RWPE2 (cell line): ENCODE measurements around the gene GPR150.
"Not testable (repeated sequence)": the region's sequence is repeated elsewhere in the genome, so short reads cannot be mapped to it uniquely, and the experiment has no call there.

Experiments used
- ATAC-seq: fragments of 200-7000 bp; cut with Tn5 transposase; 3 replicates; pipeline ENCODE4 v1.9.1; 2021; ENCODE audit warnings: low read depth
- DNase-seq: peaks from one replicate; pipeline ENCODE4 v3.0.0-alpha.2; 2020; ENCODE audit warnings: low spot score
- H3K27ac ChIP-seq: fragments of 450-650 bp; 2 replicates; pipeline ENCODE4 v1.5.1; 2017; ENCODE audit warnings: mild to moderate bottlenecking; ENCODE audit not compliant: poor library complexity, severe bottlenecking
- H3K27me3 ChIP-seq: fragments of 250-450 bp; sonication (Bioruptor Pico); 2 replicates; pipeline ENCODE4 v1.5.1; 2021; ENCODE audit warnings: mild to moderate bottlenecking, moderate library complexity; ENCODE audit not compliant: insufficient read depth, poor library complexity, severe bottlenecking
- H3K36me3 ChIP-seq: fragments of 250-450 bp; sonication (Bioruptor Pico); 2 replicates; pipeline ENCODE4 v1.5.1; 2020; ENCODE audit warnings: low read depth, mild to moderate bottlenecking, moderate library complexity
- H3K4me1 ChIP-seq: fragments of 250-450 bp; sonication (Bioruptor Pico); 2 replicates; pipeline ENCODE4 v1.5.1; 2021; ENCODE audit warnings: mild to moderate bottlenecking, moderate library complexity; ENCODE audit not compliant: insufficient read depth, poor library complexity, severe bottlenecking
- H3K4me3 ChIP-seq: fragments of 250-450 bp; sonication (Bioruptor Pico); 2 replicates; pipeline ENCODE4 v1.5.1; 2021; ENCODE audit warnings: mild to moderate bottlenecking, moderate library complexity; ENCODE audit not compliant: severe bottlenecking
- H3K9me3 ChIP-seq: fragments of 250-450 bp; sonication (Bioruptor Pico); 2 replicates; pipeline ENCODE4 v1.5.1; 2021; ENCODE audit warnings: mild to moderate bottlenecking, moderate library complexity; ENCODE audit not compliant: severe bottlenecking
- TF ChIP-seq, protein P1 (sequence below): fragments of 450-650 bp; IDR thresholded peaks from one replicate; pipeline ENCODE4 v1.5.1; 2017; ENCODE audit warnings: mild to moderate bottlenecking, moderate library complexity; ENCODE audit not compliant: poor library complexity, severe bottlenecking

Gene GPR150

DNA sequence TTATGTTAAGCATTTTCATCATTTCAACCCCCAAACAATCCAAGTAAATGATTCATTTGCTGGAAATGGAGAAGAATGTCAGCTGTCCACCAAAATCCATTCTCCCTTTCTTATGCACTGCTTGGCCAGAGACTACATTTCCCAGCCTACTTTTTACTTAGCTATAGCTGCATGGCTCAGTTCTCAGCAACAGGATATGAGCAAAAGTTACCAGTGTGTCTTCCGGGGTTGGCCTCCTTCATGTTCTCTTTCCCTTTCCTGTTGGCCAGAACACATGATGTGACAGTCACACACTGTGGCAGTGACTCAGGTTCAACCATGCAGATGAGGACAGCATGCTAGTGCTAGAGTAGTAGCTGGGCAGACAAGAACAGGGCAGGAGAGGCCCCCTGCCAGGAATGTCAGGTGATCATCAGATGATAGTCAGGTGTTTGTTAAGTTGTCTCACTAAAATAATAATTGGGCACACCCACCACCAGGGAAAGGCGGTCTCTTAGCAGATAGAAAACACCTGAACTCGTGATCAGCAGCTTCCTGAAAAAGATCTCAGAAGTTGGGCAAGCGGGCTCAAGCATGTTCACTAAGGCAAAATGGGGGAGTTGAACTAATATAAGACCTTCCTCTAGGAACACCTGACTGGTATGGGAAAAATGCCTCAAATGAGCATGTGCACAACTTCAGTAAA, 12.2 kb downstream of the GPR150 start:
- Histone ChIP-seq H3K4me3 (no peak overlapping the region), H3K9me3 (no peaks in the 10 kb centered on the region), H3K4me1 (peaks cover 10% of the 10 kb centered on the region), H3K36me3 (no peaks in the 10 kb centered on the region), H3K27ac (peak overlapping the region; percentile 3), H3K27me3 (no peaks in the 10 kb centered on the region)
- ATAC-seq, result peak; percentile 68
- no peak for DNase-seq
- TF ChIP-seq, protein P1, sequence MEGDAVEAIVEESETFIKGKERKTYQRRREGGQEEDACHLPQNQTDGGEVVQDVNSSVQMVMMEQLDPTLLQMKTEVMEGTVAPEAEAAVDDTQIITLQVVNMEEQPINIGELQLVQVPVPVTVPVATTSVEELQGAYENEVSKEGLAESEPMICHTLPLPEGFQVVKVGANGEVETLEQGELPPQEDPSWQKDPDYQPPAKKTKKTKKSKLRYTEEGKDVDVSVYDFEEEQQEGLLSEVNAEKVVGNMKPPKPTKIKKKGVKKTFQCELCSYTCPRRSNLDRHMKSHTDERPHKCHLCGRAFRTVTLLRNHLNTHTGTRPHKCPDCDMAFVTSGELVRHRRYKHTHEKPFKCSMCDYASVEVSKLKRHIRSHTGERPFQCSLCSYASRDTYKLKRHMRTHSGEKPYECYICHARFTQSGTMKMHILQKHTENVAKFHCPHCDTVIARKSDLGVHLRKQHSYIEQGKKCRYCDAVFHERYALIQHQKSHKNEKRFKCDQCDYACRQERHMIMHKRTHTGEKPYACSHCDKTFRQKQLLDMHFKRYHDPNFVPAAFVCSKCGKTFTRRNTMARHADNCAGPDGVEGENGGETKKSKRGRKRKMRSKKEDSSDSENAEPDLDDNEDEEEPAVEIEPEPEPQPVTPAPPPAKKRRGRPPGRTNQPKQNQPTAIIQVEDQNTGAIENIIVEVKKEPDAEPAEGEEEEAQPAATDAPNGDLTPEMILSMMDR, result no peak

DNA sequence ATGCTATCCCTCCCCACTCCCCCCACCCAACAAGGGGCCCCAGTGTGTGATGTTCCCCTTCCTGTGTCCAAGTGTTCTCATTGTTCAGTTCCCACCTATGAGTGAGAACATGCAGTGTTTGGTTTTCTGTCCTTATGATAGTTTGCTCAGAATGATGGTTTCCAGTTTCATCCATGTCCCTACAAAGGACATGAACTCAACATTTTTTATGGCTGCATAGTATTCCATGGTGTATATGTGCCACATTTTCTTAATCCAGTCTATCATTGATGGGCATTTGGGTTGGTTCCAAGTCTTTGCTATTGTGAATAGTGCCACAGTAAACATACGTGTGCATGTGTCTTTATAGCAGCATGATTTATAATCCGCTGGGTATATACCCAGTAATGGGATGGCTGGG, 13.1 kb downstream of the GPR150 start:
- not testable (repeated sequence) for H3K4me3 ChIP-seq, DNase-seq, ATAC-seq, H3K27ac ChIP-seq, H3K27me3 ChIP-seq, H3K36me3 ChIP-seq, H3K4me1 ChIP-seq, H3K9me3 ChIP-seq

GRCh38 chr5:95633671-95634070, 13.8 kb downstream of the GPR150 start:
- DNase-seq (no peak), ATAC-seq (no peak)
- H3K4me3 ChIP-seq, result no peak overlapping the region
- H3K4me1 ChIP-seq, result peaks cover 10% of the 10 kb centered on the region
- H3K27ac ChIP-seq, result no peak overlapping the region
- TF ChIP-seq, protein P1, result no peak
- no peaks in the 10 kb centered on the region for H3K27me3 ChIP-seq
- H3K36me3 ChIP-seq, result no peaks in the 10 kb centered on the region
- no peaks in the 10 kb centered on the region for H3K9me3 ChIP-seq

DNA sequence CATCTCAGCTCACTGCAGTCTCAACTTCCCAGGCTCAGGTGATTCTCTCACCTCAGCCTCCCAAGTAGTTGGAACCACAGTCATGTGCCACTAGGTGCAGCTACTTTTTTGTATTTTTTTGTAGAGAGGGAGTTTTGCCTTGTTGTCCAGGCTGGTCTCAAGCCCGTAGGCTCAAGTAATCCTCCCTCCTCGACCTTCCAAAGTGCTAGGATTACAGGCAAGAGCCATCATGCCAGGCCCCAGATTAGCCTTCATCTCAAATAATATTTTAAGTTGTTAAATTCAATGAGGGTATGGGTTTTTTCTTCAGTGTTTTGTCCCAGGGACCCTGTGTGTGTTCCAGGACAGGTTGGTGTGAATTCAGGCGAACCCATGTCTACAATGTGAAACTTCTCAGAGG, 14.2 kb downstream of the GPR150 start:
- no peaks in the 10 kb centered on the region for H3K9me3 ChIP-seq
- ATAC-seq, result no peak
- no peak overlapping the region for H3K27ac ChIP-seq
- H3K27me3 ChIP-seq, result no peaks in the 10 kb centered on the region
- DNase-seq, result no peak
- H3K36me3 ChIP-seq, result no peaks in the 10 kb centered on the region
- no peak overlapping the region for H3K4me3 ChIP-seq
- TF ChIP-seq, protein P1, result no peak
- H3K4me1 ChIP-seq, result peaks cover 10% of the 10 kb centered on the region

DNA sequence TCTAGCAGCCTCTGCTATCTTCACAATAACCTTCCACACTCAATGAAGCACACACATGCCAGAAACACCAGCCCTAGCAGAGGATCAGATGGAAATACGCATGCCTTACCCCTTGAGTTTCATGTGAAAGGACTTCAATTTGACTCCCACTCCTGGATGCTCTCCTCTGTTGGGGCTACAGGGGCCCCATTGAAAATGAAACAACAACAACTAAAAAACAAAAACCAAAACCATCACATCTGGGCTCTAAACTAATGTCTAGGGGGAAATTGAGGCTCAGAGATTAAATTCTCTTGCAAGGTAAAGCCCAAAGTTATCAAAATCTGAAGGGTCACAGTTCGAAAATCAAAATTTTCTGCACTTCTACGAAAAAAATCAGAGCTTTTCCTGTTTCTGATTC, 18.7 kb downstream of the GPR150 start:
- Histone ChIP-seq H3K9me3 (no peaks in the 10 kb centered on the region), H3K27ac (no peak overlapping the region), H3K36me3 (no peaks in the 10 kb centered on the region), H3K4me3 (no peak overlapping the region), H3K27me3 (no peaks in the 10 kb centered on the region), H3K4me1 (no peaks in the 10 kb centered on the region)
- TF ChIP-seq, protein P1, result no peak
- no peak for ATAC-seq
- no peak for DNase-seq
